HepG2 (cell line): ENCODE data around the gene AK2. TPM values are rescaled to one million over a fixed set of nuclear protein-coding genes. Genes with fewer than 3 reads are reported as not detected.

ENCODE experiments used
- ATAC-seq: fragments of 200-7000 bp; cut with Tn5 transposase; 3 replicates; pipeline ENCODE4 v1.9.1; 2020; ENCODE audit warnings: mild to moderate bottlenecking, moderate library complexity
- Bru-seq: library from RNA; stranded (reverse); fragments of 400-500 nt; gene quantifications from one replicate; lab custom pipeline; 2021; lab: Mats Ljungman, UMichigan
- BruChase-seq, 2 experiments: library from RNA; stranded (reverse); fragments of 400-500 nt; gene quantifications; one replicate each; lab custom pipeline; 2021; lab: Mats Ljungman, UMichigan
- BruUV-seq: library from RNA; stranded (reverse); fragments of 400-500 nt; replicated peaks from 2 replicates; lab custom pipeline; 2021; lab: Mats Ljungman, UMichigan
- CTCF ChIA-PET: fragments of 300-600 bp; formaldehyde crosslinking; extraction: SDS; loops from one replicate; lab custom pipeline; 2021; ENCODE audit warnings: low total read pairs, inconsistent platforms, low intra/inter-chr PET ratio; lab: Yijun Ruan, JAX
- POLR2A ChIA-PET: fragments of 350-600 bp; sonication (Branson Sonifier 250); formaldehyde crosslinking; loops from one replicate; lab custom pipeline; 2020; ENCODE audit warnings: antibody characterized with exemption, inconsistent platforms; lab: Yijun Ruan, JAX
- DNase-seq: peaks from one replicate; pipeline ENCODE4 v3.0.0-alpha.2; 2015; ENCODE audit warnings: low spot score
- FAIRE-seq: peaks from 3 replicates; lab custom pipeline; 2011; peaks lifted over from hg19 to GRCh38; lab: Jason Lieb, UNC
- H2AFZ ChIP-seq: one replicate; pipeline ENCODE4 v1.6.1; 2011; ENCODE audit warnings: low read length, inconsistent platforms
- H3K27ac ChIP-seq: fragments of 300-600 bp; 3 replicates; pipeline ENCODE4 v1.8.0; 2011; ENCODE audit warnings: mixed run types, mild to moderate bottlenecking, mixed read lengths, low read length, inconsistent platforms; ENCODE audit not compliant: insufficient read depth; ENCODE audit errors: extremely low read length
- H3K27me3 ChIP-seq, 2 experiments: fragments of 200-600 bp in 1 of 2; 2 replicates in 1 of 2; 3 replicates in 1 of 2; pipeline versions ENCODE4 v1.6.0 to v1.8.0; 2011; ENCODE audit warnings: low read length in 2 of 2, mild to moderate bottlenecking in 2 of 2, moderate library complexity in 2 of 2, inconsistent platforms in 1 of 2; ENCODE audit not compliant: insufficient read depth in 2 of 2, control insufficient read depth in 1 of 2
- H3K36me3 ChIP-seq, 2 experiments: fragments of 200-600 bp in 1 of 2; replicated peaks in 1 of 2; 2 replicates in 1 of 2; 3 replicates in 1 of 2; pipeline versions ENCODE4 v1.5.1 to v1.8.0; 2011; ENCODE audit warnings: low read length in 2 of 2, inconsistent platforms in 1 of 2; ENCODE audit not compliant: insufficient read depth in 2 of 2, control insufficient read depth in 1 of 2
- H3K4me1 ChIP-seq: 2 replicates; pipeline ENCODE4 v1.5.1; 2012; ENCODE audit warnings: low read length, inconsistent platforms; ENCODE audit not compliant: insufficient read depth
- H3K4me2 ChIP-seq: 2 replicates; pipeline ENCODE4 v1.6.0; 2011; ENCODE audit warnings: low read depth, low read length, inconsistent platforms
- H3K4me3 ChIP-seq, 3 experiments: fragments of 200-600 bp in 1 of 3; sonication (generic), shearing (Covaris generic) in 1 of 3; replicated peaks in 1 of 3; 2 replicates each; pipeline ENCODE4 v1.5.1; 2011 to 2016; ENCODE audit warnings: low read length in 3 of 3, inconsistent platforms in 2 of 3, low read depth in 2 of 3, mild to moderate bottlenecking in 2 of 3, control low read depth in 1 of 3, mixed read lengths in 1 of 3; ENCODE audit not compliant: insufficient read depth in 1 of 3
- H3K79me2 ChIP-seq: one replicate; pipeline ENCODE4 v1.6.1; 2011; ENCODE audit warnings: low read length, inconsistent platforms; ENCODE audit not compliant: insufficient read depth
- H3K9ac ChIP-seq: 2 replicates; pipeline ENCODE4 v1.6.0; 2011; ENCODE audit warnings: mild to moderate bottlenecking, low read depth, low read length, inconsistent platforms; ENCODE audit not compliant: insufficient read depth
- H3K9me3 ChIP-seq: 2 replicates; pipeline ENCODE4 v1.5.1; 2012; ENCODE audit warnings: mild to moderate bottlenecking, low read length
- H4K20me1 ChIP-seq: 2 replicates; pipeline ENCODE4 v1.6.0; 2011; ENCODE audit warnings: inconsistent platforms, mild to moderate bottlenecking, low read length, moderate library complexity; ENCODE audit not compliant: insufficient read depth
- ELF3 ChIP-seq: IDR thresholded peaks from 2 replicates; pipeline ENCODE4 v1.6.1; 2016; ENCODE audit warnings: missing genetic modification reagents, missing compliant biosample characterization
- FUBP1 ChIP-seq: sonication (generic); formaldehyde crosslinking; IDR thresholded peaks from 2 replicates; pipeline ENCODE4 v1.5.1; 2020; ENCODE audit warnings: missing genetic modification reagents, mild to moderate bottlenecking, borderline replicate concordance
- KDM2A ChIP-seq: sonication (generic); formaldehyde crosslinking; IDR thresholded peaks from 2 replicates; pipeline ENCODE4 v1.4.0; 2020; ENCODE audit warnings: low read depth, missing genetic modification reagents, borderline replicate concordance
- NR2F6 ChIP-seq, 2 experiments: IDR thresholded peaks; 2 replicates each; pipeline ENCODE4 v1.6.1; 2016; ENCODE audit warnings: antibody characterized with exemption in 1 of 2, mild to moderate bottlenecking in 1 of 2
- PAF1 ChIP-seq: IDR thresholded peaks from 2 replicates; pipeline ENCODE4 v1.6.1; 2016; ENCODE audit warnings: missing genetic modification reagents, missing compliant biosample characterization
- RXRB ChIP-seq: IDR thresholded peaks from 2 replicates; pipeline ENCODE4 v1.6.1; 2016; ENCODE audit warnings: borderline replicate concordance, missing genetic modification reagents, missing compliant biosample characterization
- TBL1XR1 ChIP-seq: fragments of 150-350 bp; IDR thresholded peaks from 2 replicates; pipeline ENCODE4 v1.6.1; 2014; ENCODE audit warnings: borderline replicate concordance, low read length; ENCODE audit not compliant: partially characterized antibody
- WGBS: methylation state at CpG from one replicate; pipeline ENCODE4 v1.1.6; 2017; ENCODE audit warnings: low lambda C conversion rate; 5-methylcytosine and 5-hydroxymethylcytosine counted together
- in situ Hi-C: cut with HindIII; loops from 2 replicates; pipeline ENCODE4 v1.10.0; 2017; ENCODE audit warnings: low pct_unique_long_range_greater_than_20kb; ENCODE audit not compliant: extremely low pct_ligation_motif_present
- intact Hi-C: fragments of 100-400 bp; cut with micrococcal nuclease; formaldehyde crosslinking; loops from one replicate; pipeline ENCODE4 v1.10.0; 2022; ENCODE audit not compliant: unreplicated experiment
- long read RNA-seq, 2 experiments: library from RNA in 1 of 2; library from polyadenylated mRNA in 1 of 2; stranded (forward) in 1 of 2; unstranded in 1 of 2; transcript quantifications; one replicate each; pipeline ENCODE4 v2.0.0, GENCODE V29; 2019 to 2022
- polyA minus RNA-seq, 3 experiments: library from RNA; depleted of rRNA, polyadenylated mRNA; stranded (reverse); fragments of >200 nt; gene quantifications; 2 replicates each; pipeline ENCODE4 v1.2.3, GENCODE V29; 2011; ENCODE audit warnings: low replicate concordance in 1 of 3
- polyA plus RNA-seq, 8 experiments: library from polyadenylated mRNA; depleted of rRNA in 3 of 8; stranded (reverse) in 7 of 8; unstranded in 1 of 8; fragments of >200 nt; fragmentation: Illumina TruSeq in 4 of 8; extraction: Trizol in 4 of 8; gene quantifications; 2 replicates each; pipeline versions ENCODE4 v1.2.1 to v1.2.3, GENCODE V29; 2011 to 2016; ENCODE audit warnings: low read depth in 4 of 8, missing spikeins in 1 of 8, mixed read lengths in 1 of 8; ENCODE audit not compliant: insufficient read depth in 1 of 8
- total RNA-seq, 5 experiments: library from RNA; depleted of rRNA; stranded (reverse); fragments of >200 nt; fragmentation: Illumina TruSeq; extraction: Trizol; gene quantifications; 2 replicates each; pipeline ENCODE4 v1.2.3, GENCODE V29; 2016; ENCODE audit warnings: low read depth in 1 of 5
- TF ChIP-seq, protein P1 (sequence below): sonication (generic); formaldehyde crosslinking; IDR thresholded peaks from 2 replicates; pipeline ENCODE4 v1.5.1; 2020; ENCODE audit warnings: mild to moderate bottlenecking, missing genetic modification reagents, moderate library complexity

The AK2 gene
- total RNA-seq (2016; rRNA removed; fragmentation: Illumina TruSeq; extraction: Trizol) (188 and 241 TPM in 2 replicates), polyA plus RNA-seq (2011; rRNA removed) (163 and 170 TPM in 2 replicates), polyA minus RNA-seq (2011; rRNA and poly(A)+ RNA removed; ENCODE audit: low replicate concordance) (55.0 and 146 TPM in 2 replicates), Bru-seq, nascent RNA (percentile 88 among the genes with signal in this experiment), BruChase-seq, experiment 1, labeled RNA remaining after a 6-hour chase (percentile 87 among the genes with signal in this experiment), BruChase-seq, experiment 2, labeled RNA remaining after a 2-hour chase (percentile 91 among the genes with signal in this experiment)
- total RNA-seq (2016; cell fraction: cytosol; rRNA removed; fragmentation: Illumina TruSeq; extraction: Trizol; ENCODE audit: low read depth), result 52.1 and 74.6 TPM in 2 replicates
- total RNA-seq (2016; cell fraction: insoluble cytoplasmic fraction; rRNA removed; fragmentation: Illumina TruSeq; extraction: Trizol), result 187 and 275 TPM in 2 replicates
- 66.1 and 71.1 TPM in 2 replicates for total RNA-seq (2016; cell fraction: membrane; rRNA removed; fragmentation: Illumina TruSeq; extraction: Trizol)
- total RNA-seq (2016; cell fraction: nucleus; rRNA removed; fragmentation: Illumina TruSeq; extraction: Trizol), result 105 and 106 TPM in 2 replicates
- polyA plus RNA-seq (2011; cell fraction: cytosol; rRNA removed), result 225 and 227 TPM in 2 replicates
- polyA plus RNA-seq (2011; cell fraction: nucleus; rRNA removed), result 171 and 188 TPM in 2 replicates
- 124 and 158 TPM in 2 replicates for polyA plus RNA-seq (2012)
- polyA plus RNA-seq (2016; cell fraction: cytosol; fragmentation: Illumina TruSeq; extraction: Trizol; ENCODE audit: low read depth), result 51.9 and 61.1 TPM in 2 replicates
- 273 and 291 TPM in 2 replicates for polyA plus RNA-seq (2016; cell fraction: insoluble cytoplasmic fraction; fragmentation: Illumina TruSeq; extraction: Trizol; ENCODE audit: low read depth)
- 58.4 and 63.7 TPM in 2 replicates for polyA plus RNA-seq (2016; cell fraction: membrane; fragmentation: Illumina TruSeq; extraction: Trizol; ENCODE audit: low read depth)
- polyA plus RNA-seq (2016; cell fraction: nucleus; fragmentation: Illumina TruSeq; extraction: Trizol; ENCODE audit: insufficient read depth, low read depth), result 152 and 193 TPM in 2 replicates
- polyA minus RNA-seq (2011; cell fraction: cytosol; rRNA and poly(A)+ RNA removed), result 54.3 and 66.4 TPM in 2 replicates
- 96.8 and 148 TPM in 2 replicates for polyA minus RNA-seq (2011; cell fraction: nucleus; rRNA and poly(A)+ RNA removed)
- long read RNA-seq, experiment 1, transcript AK2-201 (6 exons, 1,021 nt), result minor isoform, 88 of 247 reads
- long read RNA-seq, experiment 1, transcript AK2-202 (7 exons, 3,586 nt), result major isoform, 110 of 247 reads
- long read RNA-seq, experiment 1, transcript AK2-206 (5 exons, 811 nt), result minor isoform, 18 of 247 reads
- long read RNA-seq, experiment 1, partial matches to known transcripts, result 6 of 247 reads
- long read RNA-seq, experiment 1, other reads (novel, unspliced or antisense), result 15 of 247 reads
- long read RNA-seq, experiment 2, transcript AK2-202 (7 exons, 3,586 nt), result minor isoform, 79 of 315 reads
- long read RNA-seq, experiment 2, transcript AK2-206 (5 exons, 811 nt), result minor isoform, 13 of 315 reads
- long read RNA-seq, experiment 2, transcript AK2-201 (6 exons, 1,021 nt), result major isoform, 137 of 315 reads
- long read RNA-seq, experiment 2, transcript AK2-212 (7 exons, 886 nt), result minor isoform, 6 of 315 reads
- long read RNA-seq, experiment 2, partial matches to known transcripts, result 21 of 315 reads
- long read RNA-seq, experiment 2, other reads (novel, unspliced or antisense), result 58 of 315 reads

DNA sequence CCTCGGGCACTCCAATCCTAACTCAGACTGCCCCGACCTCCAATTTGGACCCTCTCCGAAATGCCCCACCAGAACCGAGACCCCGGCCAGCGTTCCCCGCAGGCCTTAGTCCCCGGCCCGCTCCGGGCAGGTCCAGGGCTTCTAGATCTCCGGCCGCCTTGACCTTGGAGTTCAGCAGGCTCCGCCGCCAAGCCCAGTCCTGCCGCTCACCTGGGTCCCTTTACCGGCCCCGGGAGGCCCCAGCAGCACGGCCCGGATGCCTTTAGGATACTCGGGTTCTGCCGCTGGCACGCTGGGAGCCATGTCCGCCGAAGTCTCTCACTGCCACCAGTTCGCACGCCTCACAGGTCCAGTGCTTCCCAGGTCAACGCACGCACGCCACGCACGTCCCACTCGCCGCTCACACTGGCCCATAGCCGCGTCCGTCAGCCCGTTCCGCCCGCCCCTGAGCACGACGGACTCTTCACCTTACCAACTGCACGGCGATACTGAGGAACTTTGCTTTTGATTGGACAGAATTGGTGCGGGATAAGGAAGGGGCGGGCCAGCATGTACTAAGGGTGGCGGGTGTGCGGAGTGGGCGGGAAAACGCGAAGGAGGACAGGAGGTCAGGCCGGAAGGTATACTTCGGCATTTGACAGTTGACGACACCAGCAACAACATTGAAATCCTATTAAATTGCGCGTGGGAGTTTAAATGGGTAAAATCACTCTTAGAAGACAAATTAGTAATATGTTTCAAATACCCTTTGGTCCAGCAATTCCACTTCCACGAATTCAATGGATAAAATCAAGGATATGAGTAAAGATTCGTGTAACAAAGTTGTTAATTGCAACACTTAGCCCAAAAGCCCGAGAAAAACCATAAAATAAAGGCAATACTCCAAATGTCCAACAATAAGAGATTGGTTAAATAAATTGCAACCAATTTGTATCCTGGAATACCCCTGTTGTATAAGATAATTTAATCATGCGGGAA, at the start of gene AK2:
AK2 (minus strand) TSS at position 358 of the 978 bp plus-strand sequence; CDS start at position 303, 55 bp downstream.
- no TSS peak for BruUV-seq
- Histone ChIP-seq H3K9ac (peak within 1 kb of the TSS; percentile 81), H3K27ac (peak within 1 kb of the TSS; percentile 76), H4K20me1 (peaks cover 16% of the 10 kb centered on the region; the same call in 1 of the 2 replicates), H3K27me3 (no peaks in the 10 kb centered on the region), H2AFZ (no peak within 1 kb of the TSS), H3K36me3 (peaks cover 2 to 12% of the 10 kb centered on the region in 2 experiments; a peak in 2 of 5 replicates), H3K79me2 (peaks cover 46% of the 10 kb centered on the region), H3K4me1 (peaks cover 75% of the 10 kb centered on the region), H3K9me3 (no peaks in the 10 kb centered on the region), H3K4me2 (peak within 1 kb of the TSS; percentile 99), H3K4me3 (peak within 1 kb of the TSS; percentile 77 to 86 (median 85))
- 8% methylated on average over 41 of the region's 59 CpGs for WGBS
- in situ Hi-C loops, result no loop called here
- ChIA-PET POLR2A (no interaction called here), CTCF (no interaction called here)
- peak; percentile 100 for ATAC-seq
- peak; percentile 97 for DNase-seq
- FAIRE-seq, result peak; percentile 70
- intact Hi-C loops, result loop anchor here (2.0 to 5.0 kb wide), 2 partner anchors 18 to 105 kb away; no protein-coding TSS in a partner anchor
- TF ChIP-seq ELF3 (CRISPR knock-in tag), result peak; percentile 76; the same call in 1 of the 2 replicates
- TF ChIP-seq RXRB (CRISPR knock-in tag), result peak; percentile 58; the same call in 1 of the 2 replicates
- TF ChIP-seq PAF1 (CRISPR knock-in tag), result no peak
- TF ChIP-seq FUBP1, result no peak
- no peak for TF ChIP-seq TBL1XR1
- TF ChIP-seq, protein P1, sequence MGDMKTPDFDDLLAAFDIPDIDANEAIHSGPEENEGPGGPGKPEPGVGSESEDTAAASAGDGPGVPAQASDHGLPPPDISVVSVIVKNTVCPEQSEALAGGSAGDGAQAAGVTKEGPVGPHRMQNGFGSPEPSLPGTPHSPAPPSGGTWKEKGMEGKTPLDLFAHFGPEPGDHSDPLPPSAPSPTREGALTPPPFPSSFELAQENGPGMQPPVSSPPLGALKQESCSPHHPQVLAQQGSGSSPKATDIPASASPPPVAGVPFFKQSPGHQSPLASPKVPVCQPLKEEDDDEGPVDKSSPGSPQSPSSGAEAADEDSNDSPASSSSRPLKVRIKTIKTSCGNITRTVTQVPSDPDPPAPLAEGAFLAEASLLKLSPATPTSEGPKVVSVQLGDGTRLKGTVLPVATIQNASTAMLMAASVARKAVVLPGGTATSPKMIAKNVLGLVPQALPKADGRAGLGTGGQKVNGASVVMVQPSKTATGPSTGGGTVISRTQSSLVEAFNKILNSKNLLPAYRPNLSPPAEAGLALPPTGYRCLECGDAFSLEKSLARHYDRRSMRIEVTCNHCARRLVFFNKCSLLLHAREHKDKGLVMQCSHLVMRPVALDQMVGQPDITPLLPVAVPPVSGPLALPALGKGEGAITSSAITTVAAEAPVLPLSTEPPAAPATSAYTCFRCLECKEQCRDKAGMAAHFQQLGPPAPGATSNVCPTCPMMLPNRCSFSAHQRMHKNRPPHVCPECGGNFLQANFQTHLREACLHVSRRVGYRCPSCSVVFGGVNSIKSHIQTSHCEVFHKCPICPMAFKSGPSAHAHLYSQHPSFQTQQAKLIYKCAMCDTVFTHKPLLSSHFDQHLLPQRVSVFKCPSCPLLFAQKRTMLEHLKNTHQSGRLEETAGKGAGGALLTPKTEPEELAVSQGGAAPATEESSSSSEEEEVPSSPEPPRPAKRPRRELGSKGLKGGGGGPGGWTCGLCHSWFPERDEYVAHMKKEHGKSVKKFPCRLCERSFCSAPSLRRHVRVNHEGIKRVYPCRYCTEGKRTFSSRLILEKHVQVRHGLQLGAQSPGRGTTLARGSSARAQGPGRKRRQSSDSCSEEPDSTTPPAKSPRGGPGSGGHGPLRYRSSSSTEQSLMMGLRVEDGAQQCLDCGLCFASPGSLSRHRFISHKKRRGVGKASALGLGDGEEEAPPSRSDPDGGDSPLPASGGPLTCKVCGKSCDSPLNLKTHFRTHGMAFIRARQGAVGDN (CRISPR knock-in tag), result peak; percentile 100
- TF ChIP-seq KDM2A, result peak; percentile 14; the same call in 1 of the 2 replicates
- TF ChIP-seq NR2F6 (IDR thresholded peaks at IDR 0.05), result peak; percentile 62; the same call in 1 of the 2 replicates
- peak; percentile 76; the same call in 1 of the 2 replicates for TF ChIP-seq NR2F6 (CRISPR knock-in tag; IDR thresholded peaks at IDR 0.05)
